Mesothelial cell of epicardium (in vitro differentiated cells): ENCODE data around the gene NRF1. TPM values are rescaled to one million over a fixed set of nuclear protein-coding genes. Genes with fewer than 3 reads are reported as not detected.

Experiments used
- DNase-seq, 2 experiments: peaks; one replicate each; pipeline ENCODE4 v3.0.0; 2021; ENCODE audit warnings: low spot score in 2 of 2; ENCODE audit not compliant: unreplicated experiment in 2 of 2
- H3K27ac Mint-ChIP-seq: 2 replicates; pipeline ENCODE4 v1.8.0; 2021; ENCODE audit warnings: mixed read lengths
- H3K27me3 Mint-ChIP-seq: 2 replicates; pipeline ENCODE4 v1.8.0; 2021; ENCODE audit warnings: low read depth, mixed read lengths
- H3K36me3 Mint-ChIP-seq: 2 replicates; pipeline ENCODE4 v1.8.0; 2021; ENCODE audit warnings: mixed read lengths
- H3K4me1 Mint-ChIP-seq: 2 replicates; pipeline ENCODE4 v1.8.0; 2021; ENCODE audit warnings: mixed read lengths
- H3K4me3 Mint-ChIP-seq: 2 replicates; pipeline ENCODE4 v1.8.0; 2021; ENCODE audit warnings: mild to moderate bottlenecking, moderate library complexity, mixed read lengths
- H3K9me3 Mint-ChIP-seq: 2 replicates; pipeline ENCODE4 v1.8.0; 2021; ENCODE audit warnings: mixed read lengths
- total RNA-seq: library from RNA; stranded (reverse); gene quantifications from 3 replicates; pipeline ENCODE4 v1.2.1, GENCODE V29; 2021
- TF ChIP-seq, protein P1 (sequence below): fragments of 200-600 bp; sonication (generic); IDR thresholded peaks from one replicate; pipeline ENCODE4 v1.5.0; 2021; ENCODE audit warnings: antibody characterized with exemption; ENCODE audit not compliant: unreplicated experiment

Gene NRF1
- total RNA-seq, 1 donor from 2014 or later = 26.3 TPM

DNA sequence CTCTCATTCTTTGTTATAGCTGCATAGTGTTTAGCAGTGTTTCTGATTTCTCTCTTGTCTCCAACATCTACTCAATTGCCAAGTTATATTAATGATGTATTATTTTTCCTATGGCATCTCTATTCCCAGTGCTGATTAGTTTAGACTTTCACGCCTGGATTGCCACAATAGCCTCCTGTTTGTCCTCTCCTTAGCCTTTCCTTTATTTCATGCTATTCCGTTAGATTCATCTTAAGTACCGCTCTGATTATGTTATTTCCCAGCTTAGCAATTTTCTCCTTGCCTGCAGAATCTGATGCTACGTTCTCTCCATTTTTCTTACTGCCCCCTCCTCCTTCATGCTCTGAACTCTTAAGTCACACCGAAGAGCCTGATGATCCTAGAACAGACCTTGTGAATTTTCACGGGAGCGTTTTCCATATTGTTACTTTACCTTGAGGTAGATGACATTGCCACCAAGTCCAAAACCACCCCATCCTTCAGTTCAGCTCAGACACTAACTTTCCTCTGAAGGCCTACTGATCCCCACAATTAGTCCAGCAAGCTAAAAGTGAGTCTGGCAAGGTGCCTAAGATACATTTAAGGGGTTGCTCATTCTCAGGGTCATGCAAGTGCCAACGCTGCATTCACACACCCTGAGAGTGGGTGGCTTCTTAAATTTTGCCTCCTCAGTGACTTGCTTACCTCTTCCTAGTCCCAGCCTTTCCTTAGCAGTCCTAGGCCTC, 6.6 kb upstream of the NRF1 start:
- Mint-ChIP-seq H3K4me3 (no peak overlapping the region), H3K27ac (no peak overlapping the region), H3K27me3 (no peaks in the 10 kb centered on the region), H3K9me3 (no peaks in the 10 kb centered on the region), H3K4me1 (peaks cover 6% of the 10 kb centered on the region), H3K36me3 (peaks cover 21% of the 10 kb centered on the region)
- TF ChIP-seq, protein P1, sequence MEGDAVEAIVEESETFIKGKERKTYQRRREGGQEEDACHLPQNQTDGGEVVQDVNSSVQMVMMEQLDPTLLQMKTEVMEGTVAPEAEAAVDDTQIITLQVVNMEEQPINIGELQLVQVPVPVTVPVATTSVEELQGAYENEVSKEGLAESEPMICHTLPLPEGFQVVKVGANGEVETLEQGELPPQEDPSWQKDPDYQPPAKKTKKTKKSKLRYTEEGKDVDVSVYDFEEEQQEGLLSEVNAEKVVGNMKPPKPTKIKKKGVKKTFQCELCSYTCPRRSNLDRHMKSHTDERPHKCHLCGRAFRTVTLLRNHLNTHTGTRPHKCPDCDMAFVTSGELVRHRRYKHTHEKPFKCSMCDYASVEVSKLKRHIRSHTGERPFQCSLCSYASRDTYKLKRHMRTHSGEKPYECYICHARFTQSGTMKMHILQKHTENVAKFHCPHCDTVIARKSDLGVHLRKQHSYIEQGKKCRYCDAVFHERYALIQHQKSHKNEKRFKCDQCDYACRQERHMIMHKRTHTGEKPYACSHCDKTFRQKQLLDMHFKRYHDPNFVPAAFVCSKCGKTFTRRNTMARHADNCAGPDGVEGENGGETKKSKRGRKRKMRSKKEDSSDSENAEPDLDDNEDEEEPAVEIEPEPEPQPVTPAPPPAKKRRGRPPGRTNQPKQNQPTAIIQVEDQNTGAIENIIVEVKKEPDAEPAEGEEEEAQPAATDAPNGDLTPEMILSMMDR = no peak
- no peak for DNase-seq

DNA sequence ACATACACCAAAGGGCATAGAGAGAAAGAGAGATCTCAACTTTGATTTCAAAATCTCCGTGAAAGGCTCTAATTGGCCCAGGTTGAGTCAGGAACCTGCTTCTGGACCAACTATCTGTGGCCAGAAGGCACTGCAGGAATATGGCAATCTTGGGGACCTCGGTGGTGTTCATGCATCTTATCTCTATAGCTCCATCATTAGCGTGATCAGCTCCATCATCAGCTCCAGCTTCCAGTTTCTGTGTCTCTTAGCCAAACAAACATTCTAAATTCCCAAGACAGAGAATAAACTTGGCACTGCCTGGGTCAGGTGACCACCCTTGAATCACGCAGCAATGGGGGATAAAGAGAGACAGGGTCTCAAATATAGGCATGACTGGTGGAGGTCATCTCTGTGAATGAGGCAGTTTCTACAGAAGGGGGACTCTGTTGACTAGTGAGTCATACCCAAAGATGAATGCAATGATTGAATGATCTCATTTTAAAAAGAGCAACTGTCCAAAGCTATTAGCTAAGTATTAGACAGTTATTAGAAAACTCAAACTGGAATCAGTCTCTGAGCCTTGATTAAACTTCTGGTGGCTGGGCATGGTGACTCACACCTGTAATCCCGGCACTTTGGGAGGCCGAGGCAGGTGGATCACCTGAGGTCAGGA, 5.4 kb upstream of the NRF1 start:
- TF ChIP-seq, protein P1 = no peak
- Mint-ChIP-seq H3K36me3 (peaks cover 22% of the 10 kb centered on the region), H3K27ac (no peak overlapping the region)

DNA sequence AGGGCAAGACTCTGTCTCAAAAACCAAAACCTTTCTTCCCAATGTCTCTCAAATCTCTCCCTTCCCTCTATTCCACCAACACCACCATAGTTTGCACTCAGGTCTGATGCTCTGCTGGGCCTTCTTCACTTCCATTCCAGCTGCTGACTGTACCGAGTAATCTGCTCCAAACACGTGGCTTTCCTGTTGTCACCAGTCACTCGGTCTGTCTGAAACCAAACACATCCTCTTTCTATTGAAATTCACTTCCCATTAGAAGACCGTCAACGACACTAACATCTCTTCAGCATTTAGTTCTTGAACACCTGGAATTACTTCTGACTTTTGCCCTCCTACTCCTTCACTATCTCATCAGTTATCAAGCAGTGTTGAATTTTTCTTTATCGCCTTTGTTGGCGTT, 4.7 kb upstream of the NRF1 start:
- no peak overlapping the region for H3K27ac Mint-ChIP-seq

More for the DNA sequence above, 5.4 kb upstream of the NRF1 start:
- Mint-ChIP-seq H3K27me3 (no peaks in the 10 kb centered on the region), H3K4me1 (peaks cover 8% of the 10 kb centered on the region), H3K9me3 (no peaks in the 10 kb centered on the region), H3K4me3 (no peak overlapping the region)
- DNase-seq = no peak

DNA sequence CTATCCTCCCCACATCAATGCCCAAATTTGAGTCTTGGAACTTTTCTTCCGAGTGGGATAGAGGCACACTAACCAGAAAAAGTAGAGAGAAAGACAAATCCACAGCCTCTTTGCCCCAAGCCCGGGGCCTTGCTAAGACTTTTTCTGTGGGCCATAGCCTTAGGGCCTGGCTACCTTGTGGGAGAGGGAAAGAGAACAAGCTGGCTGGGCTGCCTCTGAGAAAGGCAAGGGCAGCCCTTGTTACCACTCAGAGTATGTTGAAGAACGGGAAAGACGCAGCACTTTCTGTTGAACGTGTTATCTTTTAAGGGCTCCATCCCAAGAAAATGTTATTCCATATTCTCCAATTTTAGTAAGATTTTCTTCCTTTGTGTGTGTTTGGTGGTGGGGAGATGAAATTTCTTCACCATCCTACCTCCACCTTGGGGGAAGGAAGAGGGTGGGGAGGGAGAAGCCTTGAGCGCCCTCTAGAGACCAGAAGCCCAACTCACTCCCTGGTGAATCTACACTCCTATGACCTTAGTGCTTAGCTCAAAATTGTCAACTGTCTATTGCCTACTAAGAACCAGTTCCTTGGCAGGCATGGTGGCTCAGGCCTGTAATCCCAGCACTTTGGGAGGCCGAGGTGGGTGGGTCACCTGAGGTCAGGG, 3.9 kb upstream of the NRF1 start:
- Mint-ChIP-seq H3K27ac (no peak overlapping the region), H3K4me3 (no peak overlapping the region), H3K27me3 (no peaks in the 10 kb centered on the region), H3K36me3 (peaks cover 22% of the 10 kb centered on the region), H3K4me1 (peaks cover 8% of the 10 kb centered on the region), H3K9me3 (no peaks in the 10 kb centered on the region)
- no peak for DNase-seq
- TF ChIP-seq, protein P1 = no peak

More for the DNA sequence above, 4.7 kb upstream of the NRF1 start:
- TF ChIP-seq, protein P1 = no peak
- Mint-ChIP-seq H3K27me3 (no peaks in the 10 kb centered on the region), H3K36me3 (peaks cover 22% of the 10 kb centered on the region), H3K9me3 (no peaks in the 10 kb centered on the region), H3K4me3 (no peak overlapping the region), H3K4me1 (peaks cover 8% of the 10 kb centered on the region)
- no peak for DNase-seq

DNA sequence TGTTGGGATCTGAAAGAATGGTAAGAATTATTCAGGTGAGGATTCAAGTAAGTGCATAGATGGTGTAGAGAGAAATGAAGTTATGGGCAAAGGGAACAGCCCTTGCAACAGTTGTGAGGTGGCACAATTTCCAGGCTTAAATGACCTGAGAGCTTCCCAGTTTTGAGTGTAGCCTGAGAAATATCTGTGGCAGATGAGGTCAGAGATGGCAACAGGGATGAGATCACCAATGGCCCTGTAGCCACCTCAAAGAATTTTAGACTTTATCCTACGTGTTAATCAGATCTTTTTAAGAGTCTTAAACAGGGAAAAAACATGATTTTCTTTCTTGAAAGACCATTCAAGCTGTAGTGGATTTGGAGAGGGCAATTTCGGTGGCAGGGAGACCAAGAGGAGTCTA, 1.9 kb upstream of the NRF1 start:
- Mint-ChIP-seq H3K4me1 (peaks cover 18% of the 10 kb centered on the region), H3K9me3 (no peaks in the 10 kb centered on the region), H3K27me3 (no peaks in the 10 kb centered on the region), H3K4me3 (peak overlapping the region; percentile 88), H3K27ac (peak overlapping the region; percentile 17), H3K36me3 (peaks cover 22% of the 10 kb centered on the region)
- TF ChIP-seq, protein P1 = no peak
- DNase-seq = no peak
